ENCODE measurements around the gene EPB41L3.
A peak's percentile ranks its signal among the peaks of the same experiment; 100 is the strongest.
"Not testable (repeated sequence)": the region's sequence is repeated elsewhere in the genome, so short reads cannot be mapped to it uniquely, and the experiment has no call there.

Gene EPB41L3

GRCh38 chr18:5543773-5544389, at the start of gene EPB41L3:
TSS of gene EPB41L3 (minus strand) at chr18:5543997. CDS start at chr18:5489183, 54,814 bp downstream.
- peak; percentile 30 for DNase-seq (ENCODE audit: low spot score)

GRCh38 chr18:5588529-5588928, 44.7 kb upstream of the EPB41L3 start:
- DNase-seq (ENCODE audit: low spot score), result no peak

DNA sequence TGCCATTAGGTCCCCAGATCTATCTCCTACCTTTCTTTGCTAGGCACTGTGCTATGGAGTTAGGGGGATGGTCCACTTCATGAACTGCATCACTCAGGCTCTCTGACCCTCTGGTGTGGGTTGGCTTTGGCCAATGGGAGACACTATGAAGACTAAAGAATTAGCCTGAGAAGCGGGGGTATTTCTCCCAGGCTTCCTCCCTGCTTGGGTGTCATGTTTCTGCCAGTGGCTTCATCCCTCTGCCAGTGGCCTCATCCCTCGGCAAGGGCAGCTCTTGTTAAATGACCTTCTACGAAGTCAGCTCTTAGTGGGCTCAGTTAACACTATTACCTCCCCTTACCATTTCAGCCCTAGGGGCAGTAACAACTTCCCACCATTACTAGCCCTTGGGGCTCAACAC, 41.9 kb upstream of the EPB41L3 start:
- no peak for DNase-seq (ENCODE audit: low spot score)

DNA sequence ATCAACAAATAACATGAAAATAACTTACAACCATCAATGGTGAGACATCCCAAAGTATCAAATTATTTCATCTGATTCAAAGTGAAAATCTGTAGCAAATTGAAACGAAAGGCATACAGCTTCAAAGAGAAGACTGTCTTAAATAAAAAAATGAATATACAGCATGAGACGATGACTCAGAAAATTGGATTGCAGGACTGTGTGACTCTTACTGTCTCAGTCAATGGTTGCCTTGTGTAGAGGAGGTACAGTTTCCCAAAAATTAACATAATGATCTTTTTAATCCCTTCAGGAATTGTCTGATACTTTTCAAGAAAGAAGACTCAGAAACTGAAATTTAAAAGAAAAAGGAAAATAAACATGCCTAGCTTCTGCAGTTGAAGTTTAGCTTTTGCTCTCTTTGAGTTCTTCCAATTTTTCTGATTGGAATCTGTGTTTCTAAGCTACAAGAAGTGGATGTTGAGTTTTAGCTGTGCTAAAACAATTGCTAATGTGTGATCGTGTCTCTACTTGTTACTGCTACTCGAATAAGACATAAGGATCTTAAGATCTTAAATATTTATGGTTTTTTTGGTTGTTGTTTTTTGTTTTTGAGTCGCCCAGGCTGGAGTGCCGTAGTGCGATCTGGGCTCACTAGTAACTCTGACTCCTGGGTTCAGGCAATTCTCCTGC, 41.1 kb upstream of the EPB41L3 start:
- no peak for DNase-seq (ENCODE audit: low spot score)

GRCh38 chr18:5582849-5583681, 39.3 kb upstream of the EPB41L3 start:
- DNase-seq (ENCODE audit: low spot score), result no peak

DNA sequence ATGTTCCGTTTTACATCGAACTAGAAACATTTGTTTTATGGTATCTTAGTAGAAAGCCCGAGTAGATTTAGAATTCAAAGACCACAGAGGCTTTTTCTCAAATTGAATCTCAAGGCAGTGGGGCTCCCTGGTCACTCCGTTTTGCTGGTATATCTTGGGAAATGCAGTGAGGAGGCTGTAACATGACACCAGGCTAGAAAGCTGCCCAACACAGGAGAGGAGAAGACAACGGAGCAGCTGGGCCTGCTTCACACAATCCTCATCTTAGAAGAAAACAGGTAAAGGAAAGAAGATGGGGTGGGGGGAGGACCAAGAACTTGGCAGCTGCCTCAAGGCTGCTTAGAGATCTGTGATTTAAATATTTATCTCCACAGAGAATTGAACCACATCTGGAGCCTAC, 38.3 kb upstream of the EPB41L3 start:
- DNase-seq (ENCODE audit: low spot score), result no peak

DNA sequence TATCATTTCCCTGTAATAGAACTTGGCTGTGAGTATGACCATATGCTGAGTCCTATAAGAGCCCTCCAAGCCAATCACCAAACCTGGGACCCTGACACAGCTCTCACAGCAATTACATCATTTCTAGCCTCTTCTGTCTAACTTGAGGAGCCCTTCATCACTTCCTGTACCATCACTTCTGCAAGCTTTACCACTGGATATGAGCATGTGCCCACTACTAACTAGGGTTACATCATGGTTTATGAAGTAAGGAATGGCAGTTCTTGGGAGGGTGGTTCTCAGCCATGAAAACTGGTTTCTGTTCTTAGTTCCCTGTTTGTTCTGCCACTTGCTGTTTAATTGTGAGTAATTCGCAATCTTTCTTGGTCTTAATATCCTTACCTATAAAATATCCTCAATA, 31.0 kb upstream of the EPB41L3 start:
- DNase-seq (ENCODE audit: low spot score), result no peak

GRCh38 chr18:5571666-5572065, 27.9 kb upstream of the EPB41L3 start:
- no peak for DNase-seq (ENCODE audit: low spot score)

GRCh38 chr18:5570613-5571012, 26.8 kb upstream of the EPB41L3 start:
- not testable (repeated sequence) for DNase-seq (ENCODE audit: low spot score)

GRCh38 chr18:5568416-5568815, 24.6 kb upstream of the EPB41L3 start:
- no peak for DNase-seq (ENCODE audit: low spot score)

DNA sequence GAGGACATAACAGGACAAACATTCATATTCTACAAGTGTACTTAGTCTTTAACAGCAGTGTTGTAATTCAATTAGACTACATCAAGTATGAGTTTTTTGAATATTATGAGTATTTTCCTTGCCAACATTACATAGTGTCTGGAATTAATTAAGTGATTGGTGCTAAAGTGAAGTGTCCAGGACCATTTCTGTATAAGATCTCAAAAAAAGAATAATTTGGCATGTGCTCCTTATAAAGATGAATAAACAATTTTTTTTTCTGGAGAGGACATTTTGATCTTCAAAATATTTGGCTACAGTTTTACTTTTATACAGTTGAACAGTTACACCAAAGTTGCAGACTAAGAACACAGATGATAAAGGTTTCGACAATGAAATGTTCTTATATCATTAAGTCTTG, 15.1 kb upstream of the EPB41L3 start:
- DNase-seq (ENCODE audit: low spot score), result no peak

GRCh38 chr18:5556310-5556974, 12.6 kb upstream of the EPB41L3 start:
- DNase-seq (ENCODE audit: low spot score), result no peak

DNA sequence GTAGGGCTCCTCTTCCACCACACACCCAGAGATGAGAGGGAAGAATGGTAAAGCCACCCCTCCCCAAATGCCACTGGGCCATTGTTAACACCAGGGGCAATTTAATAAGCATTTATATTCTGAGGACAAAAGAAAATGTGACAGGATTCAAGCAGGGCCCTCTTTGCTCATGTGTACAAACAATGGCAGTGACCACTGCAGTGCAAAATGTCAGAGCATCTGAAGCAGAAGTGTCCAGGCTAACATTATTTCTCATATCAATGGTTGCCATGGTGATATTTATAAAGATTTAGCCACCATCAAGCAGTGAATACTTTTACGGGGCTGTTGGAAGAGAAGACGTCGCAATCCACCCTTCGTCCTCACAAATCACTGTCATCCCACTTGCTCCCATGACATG, 10.8 kb upstream of the EPB41L3 start:
- no peak for DNase-seq (ENCODE audit: low spot score)

DNA sequence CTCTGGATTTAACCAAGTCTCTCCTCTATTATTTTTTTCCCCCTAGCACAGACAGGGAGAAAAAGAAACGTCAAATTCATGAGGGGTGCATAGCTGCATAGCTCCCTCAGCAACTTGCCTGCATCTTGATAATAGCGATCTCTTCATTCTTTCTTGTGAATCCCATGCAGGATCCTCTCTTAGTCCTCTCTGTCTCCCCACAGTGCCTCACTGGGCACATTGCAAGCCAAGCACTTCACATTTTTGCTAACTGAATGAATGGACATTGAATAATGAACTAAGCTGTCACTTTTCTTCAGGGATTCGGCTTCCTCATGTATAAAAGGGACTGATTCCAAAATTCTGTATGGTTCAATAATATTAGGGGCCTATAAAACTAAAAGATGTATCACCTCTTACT, 2.9 kb upstream of the EPB41L3 start:
- peak; percentile 38 for DNase-seq (ENCODE audit: low spot score)

- no peak for DNase-seq (ENCODE audit: low spot score)
These were observed 639 bp downstream of the EPB41L3 start for GRCh38 chr18:5543036-5543680.

DNA sequence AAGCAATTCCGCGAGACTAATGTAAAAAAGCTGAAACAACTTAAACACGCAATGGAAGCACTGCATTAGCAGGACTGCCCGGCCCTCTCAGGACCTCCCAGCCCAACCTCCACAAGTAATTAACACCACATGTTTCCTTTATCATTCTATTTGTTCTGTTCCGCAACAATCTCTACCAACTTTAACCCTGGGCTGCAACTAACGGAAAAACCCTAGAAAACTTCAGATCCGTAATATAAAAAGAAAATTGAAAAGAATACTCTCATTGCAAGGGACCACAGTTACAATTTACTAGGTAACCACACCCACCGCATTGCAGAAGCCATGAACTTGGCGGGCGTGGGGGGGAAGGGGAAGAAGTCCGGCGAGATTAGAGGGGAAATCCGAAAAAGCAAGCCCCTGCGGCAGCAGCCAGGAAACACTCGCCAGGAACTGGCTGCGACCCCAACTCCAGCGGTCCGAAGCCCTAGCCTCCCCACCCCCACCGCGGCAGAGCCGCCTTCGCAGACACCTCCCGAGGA, 1.2 kb downstream of the EPB41L3 start:
- no peak for DNase-seq (ENCODE audit: low spot score)

DNA sequence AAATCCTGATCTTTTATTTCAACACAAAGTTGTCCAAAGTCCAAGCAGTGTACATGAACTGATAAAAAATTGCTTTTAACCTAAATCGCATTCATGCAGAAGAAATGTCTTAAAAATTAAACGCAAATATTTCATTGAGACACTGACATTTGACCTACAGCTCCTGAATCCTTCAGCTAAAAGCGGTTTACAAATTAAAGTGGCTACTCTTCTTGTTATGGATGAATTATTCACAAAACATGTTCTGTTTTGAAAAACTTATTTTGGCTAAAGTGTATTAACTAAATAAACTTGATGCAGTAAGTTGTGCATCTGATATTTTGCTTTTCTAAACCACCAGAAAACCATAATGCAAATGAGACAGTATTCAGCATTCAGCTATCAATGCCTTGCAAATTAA, 2.2 kb downstream of the EPB41L3 start:
- no peak for DNase-seq (ENCODE audit: low spot score)

DNA sequence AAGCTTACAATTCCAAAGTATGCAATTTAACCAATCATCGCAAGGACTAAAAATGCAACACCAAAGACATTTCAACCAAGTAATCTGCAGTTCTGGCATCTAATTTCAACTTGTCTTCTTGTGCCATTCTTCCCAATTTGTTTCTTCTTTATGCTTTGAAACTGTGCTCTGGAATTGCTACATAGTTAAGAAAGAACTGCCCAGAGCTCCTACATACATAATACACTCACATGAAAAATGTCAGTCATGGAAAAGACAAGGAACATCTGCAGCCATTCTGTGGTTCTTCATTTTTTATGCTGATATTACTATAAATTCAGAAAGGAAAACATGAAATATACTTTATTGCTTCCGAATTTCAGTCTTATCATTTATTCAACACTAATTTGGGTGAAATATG, 4.4 kb downstream of the EPB41L3 start:
- DNase-seq (ENCODE audit: low spot score), result no peak

- no peak for DNase-seq (ENCODE audit: low spot score)
These were observed 5.3 kb downstream of the EPB41L3 start for GRCh38 chr18:5538544-5538943.

GRCh38 chr18:5537860-5538259, 5.9 kb downstream of the EPB41L3 start:
- no peak for DNase-seq (ENCODE audit: low spot score)

GRCh38 chr18:5534845-5535244, 9.0 kb downstream of the EPB41L3 start:
- DNase-seq (ENCODE audit: low spot score), result no peak

DNA sequence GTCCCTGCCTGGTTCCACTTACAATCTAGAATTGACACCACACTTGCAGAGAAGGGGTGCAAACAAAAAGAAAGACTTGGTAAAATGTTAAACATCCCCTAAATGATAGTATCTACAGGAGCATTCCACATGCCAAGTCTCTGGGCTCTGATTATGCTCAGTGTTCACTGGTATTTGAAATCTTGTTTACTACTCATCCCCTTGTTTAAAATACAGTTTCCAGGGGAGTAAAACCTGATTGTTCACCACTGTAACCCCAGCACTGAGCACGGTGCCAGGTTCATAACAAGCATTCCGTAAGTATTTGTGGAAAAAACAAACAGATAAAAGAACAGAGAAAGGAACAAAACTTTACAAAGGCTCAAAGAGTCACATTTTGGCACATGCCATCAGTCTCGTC, 11.7 kb downstream of the EPB41L3 start:
- no peak for DNase-seq (ENCODE audit: low spot score)
